Mesenchymal stem cell (in vitro differentiated cells and primary cell): ENCODE data around the gene ZNF578.
"Not testable (repeated sequence)": the region's sequence is repeated elsewhere in the genome, so short reads cannot be mapped to it uniquely, and the experiment has no call there.

Experiments used
- DNase-seq: peaks from one replicate; pipeline ENCODE4 v3.0.0-alpha.2; 2013
- H2AFZ ChIP-seq: one replicate; pipeline ENCODE4 v1.6.1; 2013; ENCODE audit warnings: low read depth, mild to moderate bottlenecking, control low read depth, inconsistent platforms, low read length, moderate library complexity
- H2AK5ac ChIP-seq: 2 replicates; pipeline ENCODE4 v1.6.1; 2013; ENCODE audit warnings: low read length, moderate library complexity, mild to moderate bottlenecking, inconsistent platforms; ENCODE audit not compliant: severe bottlenecking
- H2BK120ac ChIP-seq: one replicate; pipeline ENCODE4 v1.6.1; 2013; ENCODE audit warnings: low read depth, mild to moderate bottlenecking, inconsistent platforms, low read length, moderate library complexity
- H2BK12ac ChIP-seq, 2 experiments: one replicate each; pipeline ENCODE4 v1.6.1; 2013; ENCODE audit warnings: inconsistent platforms in 2 of 2, low read length in 2 of 2, mild to moderate bottlenecking in 2 of 2, moderate library complexity in 2 of 2, control low read depth in 1 of 2
- H2BK15ac ChIP-seq: one replicate; pipeline ENCODE4 v1.6.1; 2013; ENCODE audit warnings: mild to moderate bottlenecking, low read depth, inconsistent platforms; ENCODE audit not compliant: poor library complexity, severe bottlenecking
- H2BK5ac ChIP-seq: 2 replicates; pipeline ENCODE4 v1.6.1; 2013; ENCODE audit warnings: low read depth, mild to moderate bottlenecking, low read length, control low read depth, inconsistent platforms; ENCODE audit not compliant: poor library complexity, severe bottlenecking
- H3K14ac ChIP-seq, 2 experiments: one replicate each; pipeline ENCODE4 v1.6.1; 2013; ENCODE audit warnings: inconsistent platforms in 2 of 2, low read length in 2 of 2, control low read depth in 1 of 2, mild to moderate bottlenecking in 1 of 2, moderate library complexity in 1 of 2
- H3K18ac ChIP-seq, 2 experiments: one replicate each; pipeline ENCODE4 v1.6.1; 2013; ENCODE audit warnings: inconsistent platforms in 2 of 2, low read length in 2 of 2, control low read depth in 1 of 2, low read depth in 1 of 2, mild to moderate bottlenecking in 1 of 2
- H3K23ac ChIP-seq, 2 experiments: one replicate each; pipeline ENCODE4 v1.6.1; 2013; ENCODE audit warnings: inconsistent platforms in 2 of 2, low read length in 2 of 2, mild to moderate bottlenecking in 2 of 2, moderate library complexity in 2 of 2, control low read depth in 1 of 2
- H3K27ac ChIP-seq: 2 replicates; pipeline ENCODE4 v1.5.1; 2013; ENCODE audit warnings: mild to moderate bottlenecking, moderate library complexity, low read length, control low read depth, inconsistent platforms; ENCODE audit not compliant: poor library complexity, severe bottlenecking
- H3K27me3 ChIP-seq, 2 experiments: 2 replicates each; pipeline versions ENCODE4 v1.6.1 to v1.7.0; 2013; ENCODE audit warnings: low read length in 2 of 2, mild to moderate bottlenecking in 2 of 2, moderate library complexity in 2 of 2, control low read depth in 1 of 2, inconsistent platforms in 1 of 2; ENCODE audit not compliant: control insufficient read depth in 1 of 2, insufficient read depth in 1 of 2
- H3K36me3 ChIP-seq, 2 experiments: 2 replicates each; pipeline versions ENCODE4 v1.6.1 to v1.7.0; 2013; ENCODE audit warnings: low read length in 2 of 2, control low read depth in 1 of 2, inconsistent platforms in 1 of 2, low read depth in 1 of 2, mild to moderate bottlenecking in 1 of 2; ENCODE audit not compliant: insufficient read depth in 2 of 2, control insufficient read depth in 1 of 2
- H3K4ac ChIP-seq, 2 experiments: one replicate each; pipeline ENCODE4 v1.6.1; 2013; ENCODE audit warnings: inconsistent platforms in 2 of 2, low read length in 2 of 2, mild to moderate bottlenecking in 2 of 2, moderate library complexity in 2 of 2, control low read depth in 1 of 2, low read depth in 1 of 2
- H3K4me1 ChIP-seq: 2 replicates; pipeline ENCODE4 v1.6.1; 2013; ENCODE audit warnings: low read depth, low read length, control low read depth; ENCODE audit not compliant: control insufficient read depth, insufficient read depth
- H3K4me2 ChIP-seq: 2 replicates; pipeline ENCODE4 v1.6.1; 2013; ENCODE audit warnings: low read length, mild to moderate bottlenecking, inconsistent platforms; ENCODE audit not compliant: poor library complexity, severe bottlenecking
- H3K4me3 ChIP-seq, 2 experiments: 2 replicates each; pipeline versions ENCODE4 v1.5.1 to v1.7.0; 2013; ENCODE audit warnings: low read length in 2 of 2, mild to moderate bottlenecking in 2 of 2, control low read depth in 1 of 2, low read depth in 1 of 2; ENCODE audit not compliant: insufficient read depth in 1 of 2
- H3K79me1 ChIP-seq: replicated peaks from 2 replicates; pipeline ENCODE4 v1.6.1; 2013; ENCODE audit warnings: mild to moderate bottlenecking, control low read depth, low read length, inconsistent platforms; ENCODE audit not compliant: poor library complexity, severe bottlenecking
- H3K9ac ChIP-seq: 2 replicates; pipeline ENCODE4 v1.7.0; 2013; ENCODE audit warnings: mild to moderate bottlenecking, low read length, moderate library complexity
- H3K9me3 ChIP-seq: 2 replicates; pipeline ENCODE4 v1.7.0; 2013; ENCODE audit warnings: mild to moderate bottlenecking, low read length; ENCODE audit not compliant: control insufficient read depth
- H4K8ac ChIP-seq: one replicate; pipeline ENCODE4 v1.6.1; 2013; ENCODE audit warnings: inconsistent platforms, mild to moderate bottlenecking, low read length, moderate library complexity
- H4K91ac ChIP-seq: one replicate; pipeline ENCODE4 v1.6.1; 2013; ENCODE audit warnings: mild to moderate bottlenecking, low read length, inconsistent platforms
- WGBS: methylation state at CpG from one replicate; pipeline ENCODE4 v1.1.7; 2013; ENCODE audit warnings: mixed read lengths; 5-methylcytosine and 5-hydroxymethylcytosine counted together

ZNF578 gene

GRCh38 chr19:52542541-52542940 is 89.2 kb downstream of the ZNF578 start:
- H2BK120ac ChIP-seq, H2BK15ac ChIP-seq, H3K18ac ChIP-seq, H3K4me1 ChIP-seq, H3K4me2 ChIP-seq, H2AK5ac ChIP-seq, H4K91ac ChIP-seq, H2BK5ac ChIP-seq, H2BK12ac ChIP-seq, H3K23ac ChIP-seq, H3K4me3 ChIP-seq, H3K27me3 ChIP-seq, H4K8ac ChIP-seq, DNase-seq, H3K27ac ChIP-seq, H3K4ac ChIP-seq, H2AFZ ChIP-seq, H3K9ac ChIP-seq, H3K14ac ChIP-seq: not testable (repeated sequence)
- H3K36me3 ChIP-seq: peaks cover 51 to 57% of the 10 kb centered on the region in 2 experiments
- H3K9me3 ChIP-seq: peaks cover 67% of the 10 kb centered on the region
- 98% methylated on average over 5 of the region's 6 CpGs for WGBS
- H3K79me1 ChIP-seq: peaks cover 18% of the 10 kb centered on the region

- no peak overlapping the region for H3K27ac ChIP-seq
- no peak overlapping the region for H4K8ac ChIP-seq
- DNase-seq: no peak
- H3K4ac ChIP-seq: no peak overlapping the region
- H2AFZ ChIP-seq: no peak overlapping the region
- H3K4me2 ChIP-seq: no peak overlapping the region
- H2AK5ac ChIP-seq: no peak overlapping the region
- H2BK15ac ChIP-seq: no peak overlapping the region
- peaks cover 72% of the 10 kb centered on the region for H3K9me3 ChIP-seq
- no peak overlapping the region for H3K4me3 ChIP-seq
- H3K27me3 ChIP-seq: no peaks in the 10 kb centered on the region
- no peak overlapping the region for H4K91ac ChIP-seq
- no peaks in the 10 kb centered on the region for H3K4me1 ChIP-seq
- H3K18ac ChIP-seq: no peak overlapping the region
- no peak overlapping the region for H2BK12ac ChIP-seq
- H3K14ac ChIP-seq: no peak overlapping the region
- no peak overlapping the region for H3K9ac ChIP-seq
- no peak overlapping the region for H2BK120ac ChIP-seq
- H2BK5ac ChIP-seq: no peak overlapping the region
- peaks cover 55 to 63% of the 10 kb centered on the region in 2 experiments for H3K36me3 ChIP-seq
- peaks cover 18% of the 10 kb centered on the region for H3K79me1 ChIP-seq
- no peak overlapping the region for H3K23ac ChIP-seq
- WGBS: 98% methylated on average over 6 of the region's 8 CpGs
These were observed 89.8 kb downstream of the ZNF578 start for GRCh38 chr19:52542984-52543664.

- H2BK120ac ChIP-seq: no peak overlapping the region
- peaks cover 14% of the 10 kb centered on the region for H3K79me1 ChIP-seq
- H3K9me3 ChIP-seq: peaks cover 94% of the 10 kb centered on the region
- H2BK5ac ChIP-seq: no peak overlapping the region
- no peak overlapping the region for H3K4ac ChIP-seq
- no peak overlapping the region for H2BK12ac ChIP-seq
- no peaks in the 10 kb centered on the region for H3K27me3 ChIP-seq
- DNase-seq: no peak
- no peak overlapping the region for H3K9ac ChIP-seq
- H2AK5ac ChIP-seq: no peak overlapping the region
- no peak overlapping the region for H4K8ac ChIP-seq
- no peak overlapping the region for H2BK15ac ChIP-seq
- no peak overlapping the region for H3K14ac ChIP-seq
- H2AFZ ChIP-seq: no peak overlapping the region
- no peak overlapping the region for H3K4me2 ChIP-seq
- 99% methylated on average over 14 of the region's 15 CpGs for WGBS
- peaks cover 56 to 76% of the 10 kb centered on the region in 2 experiments for H3K36me3 ChIP-seq
- H3K27ac ChIP-seq: no peak overlapping the region
- H3K23ac ChIP-seq: no peak overlapping the region
- no peaks in the 10 kb centered on the region for H3K4me1 ChIP-seq
- H3K4me3 ChIP-seq: peak overlapping the region in 1 of 2 experiments; percentile 54
- no peak overlapping the region for H4K91ac ChIP-seq
- H3K18ac ChIP-seq: no peak overlapping the region
These were observed 101.0 kb downstream of the ZNF578 start for GRCh38 chr19:52554216-52554971.

GRCh38 chr19:52557231-52557995 is 104.1 kb downstream of the ZNF578 start:
- Histone ChIP-seq H2BK120ac (no peak overlapping the region), H3K23ac (no peak overlapping the region), H2AFZ (no peak overlapping the region), H2BK5ac (no peak overlapping the region), H3K9ac (no peak overlapping the region), H2AK5ac (no peak overlapping the region), H3K4me2 (no peak overlapping the region), H2BK12ac (no peak overlapping the region), H2BK15ac (no peak overlapping the region), H3K27me3 (no peaks in the 10 kb centered on the region), H3K18ac (no peak overlapping the region), H3K27ac (no peak overlapping the region), H3K9me3 (peaks cover 87% of the 10 kb centered on the region), H3K4ac (no peak overlapping the region), H4K91ac (no peak overlapping the region), H3K36me3 (peaks cover 50 to 66% of the 10 kb centered on the region in 2 experiments), H3K79me1 (peaks cover 15% of the 10 kb centered on the region), H3K4me3 (peak overlapping the region in 1 of 2 experiments; percentile 51), H3K14ac (no peak overlapping the region), H4K8ac (no peak overlapping the region), H3K4me1 (no peaks in the 10 kb centered on the region)
- no peak for DNase-seq
- WGBS: 98% methylated on average over 15 of the region's 16 CpGs
